Brain microvascular endothelial cell (primary cell): Measurements from ENCODE around the gene SYNJ2BP.

ENCODE experiments used
- DNase-seq: peaks from one replicate; pipeline ENCODE4 v3.0.0-alpha.2; 2020
- H3K27ac ChIP-seq: fragments of 250-450 bp; sonication (Bioruptor Pico); 2 replicates; pipeline ENCODE4 v1.5.1; 2020; ENCODE audit warnings: mild to moderate bottlenecking, moderate library complexity
- H3K27me3 ChIP-seq: fragments of 250-450 bp; sonication (Bioruptor Pico); replicated peaks from 2 replicates; pipeline ENCODE4 v1.5.1; 2020; ENCODE audit warnings: mild to moderate bottlenecking
- H3K36me3 ChIP-seq: fragments of 250-450 bp; sonication (Bioruptor Pico); replicated peaks from 2 replicates; pipeline ENCODE4 v1.5.1; 2020; ENCODE audit warnings: mild to moderate bottlenecking
- H3K4me3 ChIP-seq: 2 replicates; pipeline ENCODE4 v1.5.1; 2011; ENCODE audit warnings: low read depth, mild to moderate bottlenecking, control low read depth, low read length, moderate library complexity
- in situ Hi-C: cut with HindIII; loops from 2 replicates; pipeline ENCODE4 v1.10.0; 2017; ENCODE audit warnings: low sequenced_read_pairs, low pct_ligation_motif_present
- TF ChIP-seq, protein P1 (sequence below): IDR thresholded peaks from 2 replicates; pipeline ENCODE4 v1.5.1; 2011; ENCODE audit warnings: low read depth, mild to moderate bottlenecking, moderate library complexity, low read length, control low read depth, inconsistent platforms; ENCODE audit errors: missing control alignments

SYNJ2BP gene, protein sequence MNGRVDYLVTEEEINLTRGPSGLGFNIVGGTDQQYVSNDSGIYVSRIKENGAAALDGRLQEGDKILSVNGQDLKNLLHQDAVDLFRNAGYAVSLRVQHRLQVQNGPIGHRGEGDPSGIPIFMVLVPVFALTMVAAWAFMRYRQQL

DNA sequence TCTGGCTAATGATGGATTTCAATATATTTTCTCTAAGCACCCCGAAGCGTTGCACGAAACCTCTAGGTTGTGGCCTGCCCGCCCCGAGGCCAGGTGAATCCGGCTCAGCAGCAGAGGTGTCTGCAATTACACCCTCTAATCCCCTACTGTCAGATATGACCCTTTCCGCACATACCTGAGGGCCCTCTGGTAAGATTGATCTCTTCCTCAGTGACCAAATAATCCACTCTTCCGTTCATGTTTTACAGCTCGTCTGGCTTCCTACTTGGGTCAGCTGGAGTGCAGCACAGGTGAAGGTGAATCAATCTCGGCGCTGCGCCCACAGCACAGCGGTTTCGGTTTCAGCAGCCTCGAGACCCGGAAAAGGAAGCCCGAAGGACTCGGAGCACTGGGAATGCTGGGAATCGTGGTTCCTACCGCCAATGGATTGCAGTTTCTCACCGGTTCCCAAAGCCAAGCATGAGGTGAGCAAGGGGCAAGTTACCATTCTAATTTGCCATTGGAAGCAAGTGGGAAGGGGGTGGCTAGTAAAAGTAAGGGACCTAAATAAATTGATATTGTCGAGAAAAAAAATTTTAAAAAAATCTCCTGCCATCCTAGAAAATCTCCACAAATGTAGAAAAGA lies at the start of gene SYNJ2BP:
Gene SYNJ2BP (minus strand): TSS at position 366 of the 625 bp plus-strand sequence. CDS start 127 bp downstream, at position 239.
- H3K27me3 ChIP-seq: no peaks in the 10 kb centered on the region
- H3K36me3 ChIP-seq: no peaks in the 10 kb centered on the region
- TF ChIP-seq, protein P1, sequence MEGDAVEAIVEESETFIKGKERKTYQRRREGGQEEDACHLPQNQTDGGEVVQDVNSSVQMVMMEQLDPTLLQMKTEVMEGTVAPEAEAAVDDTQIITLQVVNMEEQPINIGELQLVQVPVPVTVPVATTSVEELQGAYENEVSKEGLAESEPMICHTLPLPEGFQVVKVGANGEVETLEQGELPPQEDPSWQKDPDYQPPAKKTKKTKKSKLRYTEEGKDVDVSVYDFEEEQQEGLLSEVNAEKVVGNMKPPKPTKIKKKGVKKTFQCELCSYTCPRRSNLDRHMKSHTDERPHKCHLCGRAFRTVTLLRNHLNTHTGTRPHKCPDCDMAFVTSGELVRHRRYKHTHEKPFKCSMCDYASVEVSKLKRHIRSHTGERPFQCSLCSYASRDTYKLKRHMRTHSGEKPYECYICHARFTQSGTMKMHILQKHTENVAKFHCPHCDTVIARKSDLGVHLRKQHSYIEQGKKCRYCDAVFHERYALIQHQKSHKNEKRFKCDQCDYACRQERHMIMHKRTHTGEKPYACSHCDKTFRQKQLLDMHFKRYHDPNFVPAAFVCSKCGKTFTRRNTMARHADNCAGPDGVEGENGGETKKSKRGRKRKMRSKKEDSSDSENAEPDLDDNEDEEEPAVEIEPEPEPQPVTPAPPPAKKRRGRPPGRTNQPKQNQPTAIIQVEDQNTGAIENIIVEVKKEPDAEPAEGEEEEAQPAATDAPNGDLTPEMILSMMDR: no peak
- H3K27ac ChIP-seq: peak within 1 kb of the TSS; percentile 62
- peak within 1 kb of the TSS; percentile 91 for H3K4me3 ChIP-seq
- peak; percentile 66 for DNase-seq
- in situ Hi-C loops: no loop called here

DNA sequence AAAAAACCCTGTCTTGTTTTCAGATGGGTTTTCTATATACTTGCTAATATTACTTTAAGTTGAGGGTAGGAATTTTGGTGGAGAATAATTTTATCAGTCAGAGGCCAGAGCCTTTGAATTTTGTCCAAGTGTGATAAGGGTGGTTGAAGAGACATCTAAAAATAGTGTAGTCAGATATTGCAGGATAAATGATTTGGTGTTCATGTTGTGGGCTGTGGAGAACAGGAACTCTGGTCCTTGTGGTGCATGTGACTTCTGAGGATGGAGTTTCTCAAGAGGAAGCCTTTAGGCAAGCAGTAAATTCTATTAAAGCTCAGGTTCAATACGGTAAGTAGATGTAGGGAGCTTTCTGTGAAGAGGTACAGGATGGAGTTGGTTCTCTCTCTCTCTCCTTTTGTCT lies 37.8 kb upstream of the SYNJ2BP start:
- no peak for DNase-seq
- Histone ChIP-seq H3K4me3 (no peak overlapping the region), H3K36me3 (no peaks in the 10 kb centered on the region), H3K27ac (no peak overlapping the region), H3K27me3 (no peaks in the 10 kb centered on the region)
- TF ChIP-seq, protein P1: no peak
- in situ Hi-C loops: no loop called here

- H3K36me3 ChIP-seq: no peaks in the 10 kb centered on the region
- DNase-seq: no peak
- H3K27me3 ChIP-seq: no peaks in the 10 kb centered on the region
- in situ Hi-C loops: no loop called here
- H3K27ac ChIP-seq: no peak within 1 kb of the TSS
- no peak within 1 kb of the TSS for H3K4me3 ChIP-seq
- TF ChIP-seq, protein P1: no peak
Observed at GRCh38 chr14:70451874-70452273, 35.0 kb upstream of the SYNJ2BP start, which contains the start of gene ADAM21. Gene ADAM21 (plus strand): TSS chr14:70452174. CDS start chr14:70457500, 5,326 bp downstream.

GRCh38 chr14:70448633-70449340 lies 31.9 kb upstream of the SYNJ2BP start:
- Histone ChIP-seq H3K36me3 (no peaks in the 10 kb centered on the region), H3K4me3 (no peak overlapping the region), H3K27ac (no peak overlapping the region), H3K27me3 (no peaks in the 10 kb centered on the region)
- TF ChIP-seq, protein P1: no peak
- in situ Hi-C loops: no loop called here
- DNase-seq: peak; percentile 4

- H3K27ac ChIP-seq: no peak overlapping the region
- in situ Hi-C loops: no loop called here
- no peak for DNase-seq
- TF ChIP-seq, protein P1: no peak
- no peak overlapping the region for H3K4me3 ChIP-seq
- H3K36me3 ChIP-seq: no peaks in the 10 kb centered on the region
- no peaks in the 10 kb centered on the region for H3K27me3 ChIP-seq
Observed at GRCh38 chr14:70442750-70443149, 25.9 kb upstream of the SYNJ2BP start.
